HG02798 (cell line): ENCODE data around the gene AGXT.

ENCODE experiments used
- ATAC-seq: cut with Tn5 transposase; IDR thresholded peaks from one replicate; pipeline ENCODE4 v1.9.1; 2021; ENCODE audit warnings: mild to moderate bottlenecking; ENCODE audit not compliant: unreplicated experiment, poor library complexity

AGXT gene

GRCh38 chr2:240884221-240884620, 15.6 kb downstream of the AGXT start:
- ATAC-seq: no peak

GRCh38 chr2:240884745-240885144, 16.1 kb downstream of the AGXT start:
- no peak for ATAC-seq

GRCh38 chr2:240885566-240885965, 16.9 kb downstream of the AGXT start:
- no peak for ATAC-seq

GRCh38 chr2:240886023-240886565, 17.5 kb downstream of the AGXT start:
- ATAC-seq: no peak

- no peak for ATAC-seq
Measured at GRCh38 chr2:240886678-240887609, 18.3 kb downstream of the AGXT start.

GRCh38 chr2:240887631-240888030, 19.0 kb downstream of the AGXT start:
- no peak for ATAC-seq

- no peak for ATAC-seq
Measured at GRCh38 chr2:240888130-240888889, 19.7 kb downstream of the AGXT start.

- ATAC-seq: no peak
Measured at GRCh38 chr2:240888890-240889573, 20.4 kb downstream of the AGXT start.

GRCh38 chr2:240889601-240890560, 21.3 kb downstream of the AGXT start:
- ATAC-seq: no peak

- no peak for ATAC-seq
Measured at GRCh38 chr2:240890691-240891090, 22.1 kb downstream of the AGXT start.

GRCh38 chr2:240891492-240892340, 23.1 kb downstream of the AGXT start:
- ATAC-seq: no peak

- no peak for ATAC-seq
Measured at GRCh38 chr2:240892356-240892755, 23.7 kb downstream of the AGXT start.

GRCh38 chr2:240892925-240893324, 24.3 kb downstream of the AGXT start:
- no peak for ATAC-seq

- no peak for ATAC-seq
Measured at GRCh38 chr2:240893363-240893844, 24.8 kb downstream of the AGXT start.

- ATAC-seq: no peak
Measured at GRCh38 chr2:240894006-240894405, 25.4 kb downstream of the AGXT start.

GRCh38 chr2:240894836-240895558, 26.4 kb downstream of the AGXT start:
- ATAC-seq: no peak

- no peak for ATAC-seq
Measured at GRCh38 chr2:240895656-240896388, 27.2 kb downstream of the AGXT start, which contains the start of gene MAB21L4. Gene MAB21L4 (minus strand): TSS chr2:240896156. CDS start chr2:240895997, 159 bp downstream.
